Measurements from ENCODE around the gene EDC4.
A peak's percentile ranks its signal among the peaks of the same experiment; 100 is the strongest.
"Not testable (repeated sequence)": the region's sequence is repeated elsewhere in the genome, so short reads cannot be mapped to it uniquely, and the experiment has no call there.

The EDC4 gene, protein sequence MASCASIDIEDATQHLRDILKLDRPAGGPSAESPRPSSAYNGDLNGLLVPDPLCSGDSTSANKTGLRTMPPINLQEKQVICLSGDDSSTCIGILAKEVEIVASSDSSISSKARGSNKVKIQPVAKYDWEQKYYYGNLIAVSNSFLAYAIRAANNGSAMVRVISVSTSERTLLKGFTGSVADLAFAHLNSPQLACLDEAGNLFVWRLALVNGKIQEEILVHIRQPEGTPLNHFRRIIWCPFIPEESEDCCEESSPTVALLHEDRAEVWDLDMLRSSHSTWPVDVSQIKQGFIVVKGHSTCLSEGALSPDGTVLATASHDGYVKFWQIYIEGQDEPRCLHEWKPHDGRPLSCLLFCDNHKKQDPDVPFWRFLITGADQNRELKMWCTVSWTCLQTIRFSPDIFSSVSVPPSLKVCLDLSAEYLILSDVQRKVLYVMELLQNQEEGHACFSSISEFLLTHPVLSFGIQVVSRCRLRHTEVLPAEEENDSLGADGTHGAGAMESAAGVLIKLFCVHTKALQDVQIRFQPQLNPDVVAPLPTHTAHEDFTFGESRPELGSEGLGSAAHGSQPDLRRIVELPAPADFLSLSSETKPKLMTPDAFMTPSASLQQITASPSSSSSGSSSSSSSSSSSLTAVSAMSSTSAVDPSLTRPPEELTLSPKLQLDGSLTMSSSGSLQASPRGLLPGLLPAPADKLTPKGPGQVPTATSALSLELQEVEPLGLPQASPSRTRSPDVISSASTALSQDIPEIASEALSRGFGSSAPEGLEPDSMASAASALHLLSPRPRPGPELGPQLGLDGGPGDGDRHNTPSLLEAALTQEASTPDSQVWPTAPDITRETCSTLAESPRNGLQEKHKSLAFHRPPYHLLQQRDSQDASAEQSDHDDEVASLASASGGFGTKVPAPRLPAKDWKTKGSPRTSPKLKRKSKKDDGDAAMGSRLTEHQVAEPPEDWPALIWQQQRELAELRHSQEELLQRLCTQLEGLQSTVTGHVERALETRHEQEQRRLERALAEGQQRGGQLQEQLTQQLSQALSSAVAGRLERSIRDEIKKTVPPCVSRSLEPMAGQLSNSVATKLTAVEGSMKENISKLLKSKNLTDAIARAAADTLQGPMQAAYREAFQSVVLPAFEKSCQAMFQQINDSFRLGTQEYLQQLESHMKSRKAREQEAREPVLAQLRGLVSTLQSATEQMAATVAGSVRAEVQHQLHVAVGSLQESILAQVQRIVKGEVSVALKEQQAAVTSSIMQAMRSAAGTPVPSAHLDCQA (N-terminal part only)

DNA sequence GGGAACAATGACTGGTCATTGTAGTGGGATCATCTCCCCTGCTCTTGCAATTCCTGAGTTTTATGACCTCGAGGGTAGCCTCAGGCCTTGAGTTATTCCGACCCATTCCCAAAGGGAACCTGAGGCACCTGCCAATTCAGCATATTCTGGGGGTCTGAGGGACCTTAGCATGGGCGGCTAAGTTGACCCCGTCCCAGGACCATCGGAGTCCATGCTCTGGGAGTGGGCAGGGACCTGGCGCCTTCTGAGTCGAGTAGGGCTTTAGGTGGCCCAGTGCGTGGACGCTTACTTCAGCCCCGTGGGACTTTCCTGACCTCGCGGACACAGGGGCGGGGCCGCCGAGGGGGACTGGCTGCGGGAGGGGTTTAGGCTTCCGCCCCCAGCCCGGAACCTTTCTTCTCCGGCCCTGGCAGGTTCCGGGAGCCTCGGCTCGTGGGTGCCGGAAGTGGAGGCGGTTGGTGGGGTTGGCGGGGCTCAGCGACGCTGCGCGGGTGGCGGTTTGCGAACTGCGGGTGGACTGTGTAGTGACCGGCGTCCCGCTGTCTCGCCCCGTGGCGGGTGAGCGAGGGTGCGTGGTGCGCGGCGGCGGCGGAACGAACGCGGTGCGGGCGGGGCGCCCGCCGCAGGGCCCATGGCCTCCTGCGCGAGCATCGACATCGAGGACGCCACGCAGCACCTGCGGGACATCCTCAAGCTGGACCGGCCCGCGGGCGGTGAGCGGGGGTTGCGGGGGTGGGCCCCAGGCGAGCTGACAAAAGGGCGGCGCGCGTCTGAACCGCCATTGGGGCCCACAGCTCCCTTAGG, at the start of gene EDC4:
TSS of gene EDC4 (plus strand) at position 422 of the 804 bp plus-strand sequence. CDS start at position 632, 210 bp downstream.
- FAIRE-seq (peak; percentile 59), DNase-seq (ENCODE audit: insufficient read length, low spot score) (peak; percentile 86)

DNA sequence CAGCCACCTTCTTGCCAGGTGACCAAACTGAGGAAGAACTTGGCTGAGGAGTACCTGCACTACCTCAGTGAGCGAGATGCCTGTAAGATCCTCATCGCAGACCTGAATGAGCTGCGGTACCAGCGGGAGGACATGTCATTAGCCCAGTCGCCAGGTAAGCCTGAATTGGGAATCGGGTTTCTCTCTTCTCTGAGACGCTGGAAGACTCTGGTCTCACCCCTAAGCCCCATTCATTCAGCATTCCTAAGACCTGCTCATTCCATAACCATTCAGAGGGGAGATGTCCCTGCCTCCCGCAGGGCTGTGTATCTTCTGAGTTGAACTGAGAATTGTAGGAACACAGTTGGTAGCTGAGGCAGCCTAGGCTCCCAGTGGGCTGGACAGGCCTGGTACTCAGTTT, 47.7 kb upstream of the EDC4 start:
- no peak for FAIRE-seq

GRCh38 chr16:67825906-67826305, 46.9 kb upstream of the EDC4 start:
- FAIRE-seq (no peak), DNase-seq (ENCODE audit: insufficient read length, low spot score) (no peak)

More for the DNA sequence above, 47.7 kb upstream of the EDC4 start:
- DNase-seq (ENCODE audit: insufficient read length, low spot score), result no peak

DNA sequence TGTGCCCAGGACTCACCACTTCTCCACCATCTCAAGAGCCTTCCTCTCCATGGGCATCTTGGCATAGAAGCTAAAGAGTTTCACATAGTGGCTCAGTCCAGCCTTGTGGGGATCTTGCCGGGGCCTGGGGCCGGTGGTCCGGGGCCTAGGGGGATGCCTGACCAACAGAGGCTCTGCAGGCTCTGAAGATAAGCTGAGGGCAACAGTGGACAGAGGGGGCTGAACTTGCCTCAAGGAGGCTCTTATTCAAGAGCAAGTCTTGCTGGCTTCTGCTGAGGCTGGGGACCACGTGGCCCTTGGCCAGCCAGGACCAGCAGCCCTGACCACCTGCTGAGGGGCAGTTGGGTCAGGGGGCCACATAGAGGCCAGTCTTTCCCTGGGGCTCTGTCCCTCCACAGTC, 44.2 kb upstream of the EDC4 start:
- DNase-seq (ENCODE audit: insufficient read length, low spot score), result no peak
- no peak for FAIRE-seq

DNA sequence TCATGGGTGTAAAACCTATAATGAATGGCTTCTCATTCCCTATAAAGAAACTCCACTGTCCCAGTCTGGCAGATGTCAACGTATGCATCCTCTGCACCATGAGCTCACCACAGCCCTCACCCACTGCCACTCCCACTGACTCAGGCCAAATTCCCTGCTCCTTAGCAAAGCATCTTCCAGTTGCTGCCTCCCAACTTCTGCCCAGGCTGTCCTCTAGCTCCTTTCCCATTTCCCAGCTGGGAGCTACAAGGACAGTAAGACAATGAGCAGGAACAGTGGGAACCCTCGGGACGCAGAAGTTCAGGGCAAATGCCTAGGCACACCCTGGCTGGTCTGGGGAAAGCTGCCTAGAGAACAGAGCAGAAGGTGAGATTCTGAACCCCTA, 39.8 kb upstream of the EDC4 start:
- FAIRE-seq, result peak; percentile 52
- DNase-seq (ENCODE audit: insufficient read length, low spot score), result no peak

DNA sequence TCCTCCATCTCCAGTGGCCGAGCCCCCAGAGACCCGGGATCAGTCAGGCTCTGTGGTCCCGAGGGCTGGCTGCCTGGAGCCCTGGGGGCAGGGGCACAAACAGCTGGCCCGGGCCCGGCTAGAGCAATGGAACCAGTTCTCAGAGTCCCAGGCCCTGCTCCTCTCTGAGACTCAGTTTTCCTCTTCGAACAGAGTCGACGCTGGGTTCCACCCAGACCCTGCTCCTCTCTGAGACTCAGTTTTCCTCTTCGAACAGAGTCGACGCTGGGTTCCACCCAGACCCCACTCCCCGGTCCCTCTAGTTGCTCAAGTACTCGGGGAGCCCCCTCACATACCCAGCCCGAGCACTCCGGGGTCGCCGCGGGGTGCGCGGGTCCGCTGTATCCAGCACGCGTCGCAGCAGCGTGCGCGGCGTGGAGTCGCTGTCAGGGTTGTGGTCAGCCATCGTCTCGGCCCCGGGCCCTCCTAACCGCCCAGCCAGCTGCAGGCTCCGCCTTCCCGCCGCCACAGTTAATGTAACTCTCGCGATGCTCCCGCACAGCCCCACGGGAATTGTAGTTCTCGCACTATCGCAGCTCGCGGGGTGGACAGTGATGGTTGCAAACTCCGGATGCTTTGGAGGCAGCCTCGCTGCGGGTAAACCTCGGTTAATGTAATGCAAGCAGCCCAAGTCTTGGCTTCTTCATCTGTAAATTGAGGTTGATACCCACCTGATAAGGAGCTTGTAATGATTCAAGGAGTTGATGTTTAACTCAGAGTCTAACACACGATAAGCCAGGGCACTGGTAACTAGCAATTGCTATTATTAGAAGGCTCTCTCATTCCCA, 39.2 kb upstream of the EDC4 start:
- FAIRE-seq (peak; percentile 96), DNase-seq (ENCODE audit: insufficient read length, low spot score) (peak; percentile 98)

DNA sequence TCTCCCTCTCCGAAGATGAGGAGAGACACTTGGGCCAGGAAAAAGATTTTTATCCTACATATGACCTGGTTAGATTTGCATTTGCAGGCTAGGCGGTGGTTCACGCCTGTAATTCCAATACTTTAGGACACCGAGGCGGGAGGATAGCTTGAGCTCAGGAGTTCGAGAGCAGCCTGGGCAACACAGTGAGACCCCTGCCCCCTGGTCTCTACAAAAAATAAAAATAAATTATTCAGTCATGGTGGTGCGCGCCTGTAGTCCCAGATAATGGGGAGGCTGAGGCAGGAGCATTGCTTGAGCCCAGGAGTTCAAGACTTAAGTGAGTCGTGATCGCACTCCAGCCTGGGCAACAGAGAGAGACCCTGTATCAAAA, 38.6 kb upstream of the EDC4 start:
- DNase-seq (ENCODE audit: insufficient read length, low spot score) (no peak), FAIRE-seq (no peak)

GRCh38 chr16:67837190-67837589, 35.7 kb upstream of the EDC4 start:
- DNase-seq (ENCODE audit: insufficient read length, low spot score); FAIRE-seq: not testable (repeated sequence)

DNA sequence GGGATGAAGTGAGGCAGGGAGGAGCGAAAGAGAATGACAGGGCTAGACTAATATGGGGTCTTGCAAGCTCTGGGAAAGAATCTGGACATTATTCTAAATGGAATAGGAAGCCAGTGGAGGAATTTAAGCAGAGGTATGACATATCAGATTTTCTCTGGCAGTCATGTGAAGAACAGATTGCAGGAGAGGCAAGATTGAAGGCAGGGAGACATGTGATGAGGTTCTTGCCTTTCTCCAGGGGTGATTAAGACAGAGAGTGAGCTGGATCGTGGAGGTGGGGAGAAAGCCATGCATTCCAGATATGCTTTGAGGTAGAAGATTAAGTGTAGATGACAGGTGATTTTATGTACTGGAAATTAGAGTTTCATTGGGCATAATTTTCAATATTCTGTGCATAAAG, 35.0 kb upstream of the EDC4 start:
- no peak for DNase-seq (ENCODE audit: insufficient read length, low spot score)
- no peak for FAIRE-seq

DNA sequence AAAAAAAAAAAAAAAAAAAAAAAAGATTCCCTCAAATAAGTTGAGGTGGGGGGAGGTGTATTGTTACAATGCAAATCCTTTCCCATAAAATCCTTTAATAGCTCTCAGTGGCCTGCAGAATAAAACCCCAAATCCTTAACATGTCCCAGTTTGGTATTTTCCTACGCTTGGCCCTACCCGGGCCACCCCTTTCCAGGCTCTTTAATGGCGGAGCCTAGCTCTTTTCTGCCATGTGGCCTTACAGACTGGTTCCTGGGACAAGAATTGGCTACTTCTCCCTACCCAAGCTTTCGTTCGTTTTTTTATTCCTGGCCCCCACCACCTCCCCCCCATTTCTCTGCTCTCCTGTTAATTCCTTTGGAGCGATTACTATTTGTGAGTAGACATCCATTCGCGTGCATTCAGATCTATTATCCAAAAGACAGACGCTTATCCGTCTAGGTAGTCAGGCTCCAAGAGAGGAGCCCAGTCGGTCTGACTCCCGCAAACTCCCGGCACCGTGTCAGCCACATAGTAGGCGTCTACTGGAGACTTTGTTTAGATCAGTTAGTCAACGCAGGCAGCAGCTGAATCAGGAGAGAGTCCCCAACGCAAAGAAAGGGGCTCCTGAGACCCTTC, 31.5 kb upstream of the EDC4 start:
- DNase-seq (ENCODE audit: insufficient read length, low spot score), result no peak
- FAIRE-seq, result no peak

- FAIRE-seq, result peak; percentile 95
- DNase-seq (ENCODE audit: insufficient read length, low spot score), result peak; percentile 93
Measured at GRCh38 chr16:67841816-67842508, 30.9 kb upstream of the EDC4 start, which contains the start of gene THAP11. THAP11 (plus strand) TSS chr16:67842320; CDS start chr16:67842555, 235 bp downstream.

DNA sequence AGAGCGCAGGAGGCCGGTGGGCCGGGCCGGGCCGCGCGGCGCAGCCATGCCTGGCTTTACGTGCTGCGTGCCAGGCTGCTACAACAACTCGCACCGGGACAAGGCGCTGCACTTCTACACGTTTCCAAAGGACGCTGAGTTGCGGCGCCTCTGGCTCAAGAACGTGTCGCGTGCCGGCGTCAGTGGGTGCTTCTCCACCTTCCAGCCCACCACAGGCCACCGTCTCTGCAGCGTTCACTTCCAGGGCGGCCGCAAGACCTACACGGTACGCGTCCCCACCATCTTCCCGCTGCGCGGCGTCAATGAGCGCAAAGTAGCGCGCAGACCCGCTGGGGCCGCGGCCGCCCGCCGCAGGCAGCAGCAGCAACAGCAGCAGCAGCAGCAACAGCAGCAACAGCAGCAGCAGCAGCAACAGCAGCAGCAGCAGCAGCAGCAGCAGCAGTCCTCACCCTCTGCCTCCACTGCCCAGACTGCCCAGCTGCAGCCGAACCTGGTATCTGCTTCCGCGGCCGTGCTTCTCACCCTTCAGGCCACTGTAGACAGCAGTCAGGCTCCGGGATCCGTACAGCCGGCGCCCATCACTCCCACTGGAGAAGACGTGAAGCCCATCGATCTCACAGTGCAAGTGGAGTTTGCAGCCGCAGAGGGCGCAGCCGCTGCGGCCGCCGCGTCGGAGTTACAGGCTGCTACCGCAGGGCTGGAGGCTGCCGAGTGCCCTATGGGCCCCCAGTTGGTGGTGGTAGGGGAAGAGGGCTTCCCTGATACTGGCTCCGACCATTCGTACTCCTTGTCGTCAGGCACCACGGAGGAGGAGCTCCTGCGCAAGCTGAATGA, 30.1 kb upstream of the EDC4 start:
- peak; percentile 69 for FAIRE-seq
- DNase-seq (ENCODE audit: insufficient read length, low spot score), result no peak

DNA sequence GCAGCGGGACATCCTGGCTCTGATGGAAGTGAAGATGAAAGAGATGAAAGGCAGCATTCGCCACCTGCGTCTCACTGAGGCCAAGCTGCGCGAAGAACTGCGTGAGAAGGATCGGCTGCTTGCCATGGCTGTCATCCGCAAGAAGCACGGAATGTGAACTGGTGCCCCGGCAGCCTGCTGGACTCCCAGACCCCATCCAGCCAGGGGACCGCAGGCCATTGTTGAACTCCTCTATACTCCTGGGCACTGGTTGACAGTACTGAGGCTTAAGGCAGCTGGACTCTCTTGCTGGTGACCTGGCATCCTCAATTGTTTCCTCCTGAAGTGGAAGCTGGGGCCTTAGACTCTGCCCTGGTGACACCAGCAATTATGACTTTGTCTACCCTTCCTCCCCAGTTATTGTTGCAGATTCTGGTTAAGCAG, 29.5 kb upstream of the EDC4 start:
- no peak for FAIRE-seq
- no peak for DNase-seq (ENCODE audit: insufficient read length, low spot score)

DNA sequence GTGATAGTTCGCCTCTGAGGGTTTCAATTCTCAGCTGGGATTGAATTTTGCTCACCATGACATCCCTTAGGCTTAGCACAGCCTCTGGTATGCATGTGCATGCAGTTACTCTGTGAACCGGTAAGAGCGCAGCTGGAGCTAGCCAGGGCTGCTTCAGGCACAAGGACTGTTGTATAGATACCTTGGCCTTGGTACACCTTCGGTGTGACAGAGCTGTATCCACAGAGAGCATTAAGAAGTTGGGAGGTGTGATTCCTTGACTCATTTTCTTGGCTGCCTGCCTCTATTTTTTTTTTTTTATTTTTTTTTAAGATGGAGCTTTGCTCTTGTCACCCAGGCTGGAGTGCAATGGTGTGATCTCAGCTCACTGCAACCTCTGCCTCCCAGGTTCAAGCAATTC, 28.4 kb upstream of the EDC4 start:
- no peak for DNase-seq (ENCODE audit: insufficient read length, low spot score)
- no peak for FAIRE-seq

DNA sequence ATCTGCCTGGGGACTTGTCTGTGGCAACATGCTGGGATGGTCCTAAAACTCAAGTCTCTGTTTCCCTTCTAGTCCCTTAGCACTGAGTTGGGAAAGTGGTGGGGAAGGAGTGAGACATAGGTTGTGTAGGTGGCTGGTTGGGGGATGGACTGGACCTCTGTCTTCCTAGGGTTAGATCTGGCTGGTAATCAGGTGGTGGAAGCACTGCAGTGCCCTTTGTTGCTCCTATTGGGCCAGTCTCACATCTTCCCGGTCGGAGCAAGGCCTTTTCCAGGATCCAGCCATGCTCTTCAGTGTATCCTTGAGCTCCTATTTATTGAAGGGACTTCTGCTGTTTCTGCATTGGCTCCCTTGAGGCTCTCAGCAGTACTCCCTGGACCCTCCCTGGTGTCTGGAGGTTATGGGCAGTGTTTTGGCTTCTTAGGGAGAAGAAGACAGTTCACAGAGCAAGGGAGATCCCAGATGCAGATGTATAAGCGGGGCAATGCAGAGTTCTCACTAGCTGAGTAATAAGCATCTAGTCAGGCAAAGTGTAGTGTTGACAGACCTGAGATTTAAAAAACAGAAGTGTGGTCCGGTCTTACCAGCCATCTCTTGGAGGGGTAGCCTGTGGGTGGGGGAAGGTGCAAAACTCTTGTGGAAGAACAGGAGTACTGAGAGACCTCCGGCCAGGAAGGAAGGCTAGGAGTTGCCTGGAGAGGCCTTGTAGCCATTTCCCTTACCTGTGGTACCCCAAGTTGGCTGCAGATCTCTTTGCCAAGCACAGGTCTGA, 27.4 kb upstream of the EDC4 start:
- no peak for DNase-seq (ENCODE audit: insufficient read length, low spot score)
- FAIRE-seq, result no peak

GRCh38 chr16:67846063-67846319, 26.9 kb upstream of the EDC4 start:
- DNase-seq (ENCODE audit: insufficient read length, low spot score) (no peak), FAIRE-seq (no peak)
